Measurements from ENCODE around the gene RASA1.

DNA sequence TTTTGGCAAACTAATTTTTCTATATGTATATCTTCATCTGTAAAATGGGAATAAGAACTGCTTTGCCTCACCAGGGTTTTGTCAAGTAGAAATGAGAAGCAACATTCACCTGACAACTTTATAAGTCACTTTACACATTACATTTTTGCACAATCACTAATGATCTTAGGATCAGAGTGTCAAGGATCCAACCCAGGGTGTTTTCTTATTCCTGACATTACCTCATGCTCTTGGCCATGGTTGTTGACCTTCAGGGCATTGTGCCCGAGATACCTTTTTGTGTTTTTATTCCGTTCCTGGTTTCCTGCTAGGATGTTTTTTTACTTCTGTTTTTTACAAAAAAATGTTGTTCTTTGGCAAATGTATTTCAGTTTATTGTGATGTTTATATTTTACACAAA is 22.2 kb upstream of the RASA1 start:
- TF ChIP-seq POLR2AphosphoS5 (IDR thresholded peaks at IDR 0.05; ENCODE audit: low read depth, low read length) (no peak), RAD21 (IDR thresholded peaks at IDR 0.05; ENCODE audit: low read depth) (no peak), CEBPB (IDR thresholded peaks at IDR 0.05; ENCODE audit: low read depth) (no peak), YY1 (IDR thresholded peaks at IDR 0.05; ENCODE audit: extremely low read depth, insufficient replicate concordance, low read depth, low read length) (no peak), ZNF274 (IDR thresholded peaks at IDR 0.05; ENCODE audit: low read depth, low read length) (no peak)
- TF ChIP-seq, protein P1, sequence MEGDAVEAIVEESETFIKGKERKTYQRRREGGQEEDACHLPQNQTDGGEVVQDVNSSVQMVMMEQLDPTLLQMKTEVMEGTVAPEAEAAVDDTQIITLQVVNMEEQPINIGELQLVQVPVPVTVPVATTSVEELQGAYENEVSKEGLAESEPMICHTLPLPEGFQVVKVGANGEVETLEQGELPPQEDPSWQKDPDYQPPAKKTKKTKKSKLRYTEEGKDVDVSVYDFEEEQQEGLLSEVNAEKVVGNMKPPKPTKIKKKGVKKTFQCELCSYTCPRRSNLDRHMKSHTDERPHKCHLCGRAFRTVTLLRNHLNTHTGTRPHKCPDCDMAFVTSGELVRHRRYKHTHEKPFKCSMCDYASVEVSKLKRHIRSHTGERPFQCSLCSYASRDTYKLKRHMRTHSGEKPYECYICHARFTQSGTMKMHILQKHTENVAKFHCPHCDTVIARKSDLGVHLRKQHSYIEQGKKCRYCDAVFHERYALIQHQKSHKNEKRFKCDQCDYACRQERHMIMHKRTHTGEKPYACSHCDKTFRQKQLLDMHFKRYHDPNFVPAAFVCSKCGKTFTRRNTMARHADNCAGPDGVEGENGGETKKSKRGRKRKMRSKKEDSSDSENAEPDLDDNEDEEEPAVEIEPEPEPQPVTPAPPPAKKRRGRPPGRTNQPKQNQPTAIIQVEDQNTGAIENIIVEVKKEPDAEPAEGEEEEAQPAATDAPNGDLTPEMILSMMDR (IDR thresholded peaks at IDR 0.05 in 2 of 3, conservative IDR thresholded peaks at IDR 0.05 in 1 of 3; ENCODE audit: borderline replicate concordance in 1 of 3, insufficient read depth in 1 of 3, low read depth in 2 of 3, low read length in 2 of 3), result no peak

All from HCT116 (cell line).